A549 (cell line): ENCODE data around the gene MDC1. TPM values are rescaled to one million over a fixed set of nuclear protein-coding genes. Genes with fewer than 3 reads are reported as not detected.

Experiments
- ATAC-seq, 2 experiments: fragments of 200-7000 bp in 1 of 2; fragments of >200 bp in 1 of 2; cut with Nextera tagmentation in 1 of 2; cut with Tn5 transposase in 1 of 2; 3 replicates each; pipeline versions ENCODE4 v1.8.0 to v1.9.1; 2018 to 2020; ENCODE audit warnings: mild to moderate bottlenecking in 1 of 2, moderate library complexity in 1 of 2
- CTCF ChIA-PET: fragments of 300-600 bp; sonication (Branson Sonifier 250); formaldehyde crosslinking; extraction: SDS; loops from one replicate; lab custom pipeline; 2021; ENCODE audit warnings: antibody characterized with exemption, inconsistent platforms; lab: Yijun Ruan, JAX
- POLR2A ChIA-PET: fragments of 350-600 bp; formaldehyde crosslinking; extraction: SDS; loops from one replicate; lab custom pipeline; 2021; ENCODE audit warnings: antibody characterized with exemption, inconsistent platforms; lab: Yijun Ruan, JAX
- DNase-seq, 2 experiments: peaks; one replicate each; pipeline versions ENCODE4 v3.0.0 to v3.0.0-alpha.2; 2011 to 2016; ENCODE audit warnings: low read depth in 1 of 2, low spot score in 1 of 2
- FAIRE-seq: peaks from 2 replicates; lab custom pipeline; 2011; peaks lifted over from hg19 to GRCh38; lab: Jason Lieb, UNC
- H3K27ac ChIP-seq, 2 experiments: fragments of >200 bp; sonication (Bioruptor Twin); formaldehyde crosslinking; 3 replicates each; pipeline ENCODE4 v1.5.1; 2016 to 2017
- H3K4me1 ChIP-seq: fragments of >200 bp; sonication (Bioruptor Twin); formaldehyde crosslinking; 3 replicates; pipeline ENCODE4 v1.6.1; 2016
- H3K4me2 ChIP-seq: fragments of >200 bp; sonication (Bioruptor Twin); formaldehyde crosslinking; 3 replicates; pipeline ENCODE4 v1.6.1; 2016
- H3K4me3 ChIP-seq: fragments of >200 bp; sonication (Bioruptor Twin); formaldehyde crosslinking; 3 replicates; pipeline ENCODE4 v1.5.1; 2016
- H3K9me3 ChIP-seq: fragments of >200 bp; sonication (Bioruptor Twin); formaldehyde crosslinking; 3 replicates; pipeline ENCODE4 v1.6.1; 2016
- CHD2 ChIP-seq: fragments of 150-350 bp; IDR thresholded peaks from 2 replicates; pipeline ENCODE4 v1.6.1; 2014; ENCODE audit warnings: low read length; ENCODE audit not compliant: partially characterized antibody
- E2F6 ChIP-seq: IDR thresholded peaks from 2 replicates; pipeline ENCODE4 v1.6.1; 2012; ENCODE audit warnings: low read depth, borderline replicate concordance
- JUN ChIP-seq, 2 experiments: fragments of >200 bp; sonication (Bioruptor Twin); formaldehyde crosslinking; IDR thresholded peaks; 2 replicates in 1 of 2; 3 replicates in 1 of 2; pipeline ENCODE4 v1.6.1; 2016 to 2017
- KDM5A ChIP-seq: fragments of 200-600 bp; sonication (generic); IDR thresholded peaks from 2 replicates; pipeline ENCODE4 v1.6.1; 2016; ENCODE audit warnings: antibody characterized with exemption, mild to moderate bottlenecking
- PBX3 ChIP-seq: IDR thresholded peaks from 2 replicates; pipeline ENCODE4 v1.6.1; 2012
- PHF8 ChIP-seq: fragments of 200-600 bp; sonication (generic); IDR thresholded peaks from 2 replicates; pipeline ENCODE4 v1.6.1; 2016; ENCODE audit warnings: low read depth, mild to moderate bottlenecking, antibody characterized with exemption, moderate library complexity, borderline replicate concordance
- POLR2A ChIP-seq: IDR thresholded peaks from 2 replicates; pipeline ENCODE4 v1.6.1; 2012; ENCODE audit warnings: mild to moderate bottlenecking, low read length
- RAD21 ChIP-seq, 2 experiments: fragments of >200 bp in 1 of 2; sonication (Bioruptor Twin) in 1 of 2; formaldehyde crosslinking in 1 of 2; IDR thresholded peaks in 1 of 2; conservative IDR thresholded peaks in 1 of 2; 2 replicates in 1 of 2; 3 replicates in 1 of 2; pipeline ENCODE4 v1.6.1; 2012 to 2018; ENCODE audit warnings: inconsistent platforms in 1 of 2
- RCOR1 ChIP-seq: fragments of 150-350 bp; IDR thresholded peaks from 2 replicates; pipeline ENCODE4 v1.6.1; 2014; ENCODE audit warnings: antibody characterized with exemption, low read length, low read depth
- SMC3 ChIP-seq: fragments of >200 bp; sonication (Bioruptor Twin); formaldehyde crosslinking; IDR thresholded peaks from 3 replicates; pipeline ENCODE4 v1.6.1; 2018; ENCODE audit warnings: inconsistent platforms
- ZFP36 ChIP-seq: fragments of 450-650 bp; IDR thresholded peaks from 2 replicates; pipeline ENCODE4 v1.6.1; 2014; ENCODE audit warnings: borderline replicate concordance; ENCODE audit not compliant: partially characterized antibody
- WGBS: methylation state at CpG from one replicate; pipeline ENCODE4 v1.1.6; 2017; ENCODE audit errors: missing lambda C conversion rate; 5-methylcytosine and 5-hydroxymethylcytosine counted together
- polyA plus RNA-seq, 4 experiments: library from polyadenylated mRNA; depleted of rRNA in 3 of 4; stranded (reverse); fragments of >200 nt; fragmentation: RNase III in 1 of 4; extraction: RNeasy Plus Mini Kit Qiagen cat#74134 plus additional on column Dnase treatment in 1 of 4; gene quantifications; 2 replicates in 3 of 4; 3 replicates in 1 of 4; pipeline ENCODE4 v1.2.3, GENCODE V29; 2011 to 2017
- TF ChIP-seq, protein P1 (sequence below): fragments of 200-600 bp; sonication (generic); IDR thresholded peaks from 2 replicates; pipeline ENCODE4 v1.6.1; 2016; ENCODE audit warnings: antibody characterized with exemption, mild to moderate bottlenecking, moderate library complexity
- TF ChIP-seq, protein P2 (sequence below): fragments of >200 bp; sonication (Bioruptor Twin); formaldehyde crosslinking; IDR thresholded peaks from 3 replicates; pipeline ENCODE4 v1.5.1; 2016
- TF ChIP-seq, protein P3 (sequence below): IDR thresholded peaks from 2 replicates; pipeline ENCODE4 v1.6.1; 2012

MDC1 gene
- polyA plus RNA-seq, 2 of the 4 experiments (the other 2 are of a cell fraction), result 8.2 to 16.5 TPM

- TF ChIP-seq JUN (IDR thresholded peaks at IDR 0.05), result peak in 1 of 2 experiments; percentile 78; a peak in 2 of 5 replicates
- no peak for TF ChIP-seq E2F6
- TF ChIP-seq PHF8, result 0 out of 2 replicates have a peak, but pooled peaks have one; percentile 37
- TF ChIP-seq, protein P1, sequence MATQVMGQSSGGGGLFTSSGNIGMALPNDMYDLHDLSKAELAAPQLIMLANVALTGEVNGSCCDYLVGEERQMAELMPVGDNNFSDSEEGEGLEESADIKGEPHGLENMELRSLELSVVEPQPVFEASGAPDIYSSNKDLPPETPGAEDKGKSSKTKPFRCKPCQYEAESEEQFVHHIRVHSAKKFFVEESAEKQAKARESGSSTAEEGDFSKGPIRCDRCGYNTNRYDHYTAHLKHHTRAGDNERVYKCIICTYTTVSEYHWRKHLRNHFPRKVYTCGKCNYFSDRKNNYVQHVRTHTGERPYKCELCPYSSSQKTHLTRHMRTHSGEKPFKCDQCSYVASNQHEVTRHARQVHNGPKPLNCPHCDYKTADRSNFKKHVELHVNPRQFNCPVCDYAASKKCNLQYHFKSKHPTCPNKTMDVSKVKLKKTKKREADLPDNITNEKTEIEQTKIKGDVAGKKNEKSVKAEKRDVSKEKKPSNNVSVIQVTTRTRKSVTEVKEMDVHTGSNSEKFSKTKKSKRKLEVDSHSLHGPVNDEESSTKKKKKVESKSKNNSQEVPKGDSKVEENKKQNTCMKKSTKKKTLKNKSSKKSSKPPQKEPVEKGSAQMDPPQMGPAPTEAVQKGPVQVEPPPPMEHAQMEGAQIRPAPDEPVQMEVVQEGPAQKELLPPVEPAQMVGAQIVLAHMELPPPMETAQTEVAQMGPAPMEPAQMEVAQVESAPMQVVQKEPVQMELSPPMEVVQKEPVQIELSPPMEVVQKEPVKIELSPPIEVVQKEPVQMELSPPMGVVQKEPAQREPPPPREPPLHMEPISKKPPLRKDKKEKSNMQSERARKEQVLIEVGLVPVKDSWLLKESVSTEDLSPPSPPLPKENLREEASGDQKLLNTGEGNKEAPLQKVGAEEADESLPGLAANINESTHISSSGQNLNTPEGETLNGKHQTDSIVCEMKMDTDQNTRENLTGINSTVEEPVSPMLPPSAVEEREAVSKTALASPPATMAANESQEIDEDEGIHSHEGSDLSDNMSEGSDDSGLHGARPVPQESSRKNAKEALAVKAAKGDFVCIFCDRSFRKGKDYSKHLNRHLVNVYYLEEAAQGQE, result peak; percentile 36; the same call in 1 of the 2 replicates
- peak; percentile 60; the same call in 1 of the 2 replicates for TF ChIP-seq KDM5A
- TF ChIP-seq ZFP36, result no peak
- TF ChIP-seq SMC3, result peak; percentile 48; the same call in 2 of the 3 replicates
- TF ChIP-seq CHD2, result peak; percentile 77
- peak; percentile 24 for TF ChIP-seq POLR2A
- TF ChIP-seq, protein P2, sequence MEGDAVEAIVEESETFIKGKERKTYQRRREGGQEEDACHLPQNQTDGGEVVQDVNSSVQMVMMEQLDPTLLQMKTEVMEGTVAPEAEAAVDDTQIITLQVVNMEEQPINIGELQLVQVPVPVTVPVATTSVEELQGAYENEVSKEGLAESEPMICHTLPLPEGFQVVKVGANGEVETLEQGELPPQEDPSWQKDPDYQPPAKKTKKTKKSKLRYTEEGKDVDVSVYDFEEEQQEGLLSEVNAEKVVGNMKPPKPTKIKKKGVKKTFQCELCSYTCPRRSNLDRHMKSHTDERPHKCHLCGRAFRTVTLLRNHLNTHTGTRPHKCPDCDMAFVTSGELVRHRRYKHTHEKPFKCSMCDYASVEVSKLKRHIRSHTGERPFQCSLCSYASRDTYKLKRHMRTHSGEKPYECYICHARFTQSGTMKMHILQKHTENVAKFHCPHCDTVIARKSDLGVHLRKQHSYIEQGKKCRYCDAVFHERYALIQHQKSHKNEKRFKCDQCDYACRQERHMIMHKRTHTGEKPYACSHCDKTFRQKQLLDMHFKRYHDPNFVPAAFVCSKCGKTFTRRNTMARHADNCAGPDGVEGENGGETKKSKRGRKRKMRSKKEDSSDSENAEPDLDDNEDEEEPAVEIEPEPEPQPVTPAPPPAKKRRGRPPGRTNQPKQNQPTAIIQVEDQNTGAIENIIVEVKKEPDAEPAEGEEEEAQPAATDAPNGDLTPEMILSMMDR, result peak; percentile 74
- TF ChIP-seq RAD21 (conservative IDR thresholded peaks at IDR 0.05 in 1 of 2, IDR thresholded peaks at IDR 0.05 in 1 of 2), result peak; percentile 47 to 50; a peak in 4 of 5 replicates
- no peak for TF ChIP-seq RCOR1
- 0 out of 2 replicates have a peak, but pooled peaks have one; percentile 57 for TF ChIP-seq PBX3
- TF ChIP-seq, protein P3, sequence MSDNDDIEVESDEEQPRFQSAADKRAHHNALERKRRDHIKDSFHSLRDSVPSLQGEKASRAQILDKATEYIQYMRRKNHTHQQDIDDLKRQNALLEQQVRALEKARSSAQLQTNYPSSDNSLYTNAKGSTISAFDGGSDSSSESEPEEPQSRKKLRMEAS, result peak; percentile 73
- ATAC-seq, result peak; percentile 89 to 91
- peak; percentile 82 to 97 for DNase-seq
- Histone ChIP-seq H3K4me2 (peak within 1 kb of the TSS; percentile 85), H3K27ac (peak within 1 kb of the TSS; percentile 78 to 90), H3K4me1 (peaks cover 7% of the 10 kb centered on the region; the same call in 1 of the 3 replicates), H3K4me3 (peak within 1 kb of the TSS; percentile 79), H3K9me3 (no peaks in the 10 kb centered on the region)
- 3% methylated on average over 24 of the region's 57 CpGs for WGBS
- FAIRE-seq, result no peak
- POLR2A ChIA-PET, result interaction anchor here (0.6 to 1.2 kb wide), 5 partner anchors 49 to 68 kb away, joined by 3 to 5 read pairs (median 3); partner anchors contain the start of genes MRPS18B and PPP1R10
- CTCF ChIA-PET, result interaction anchor here (0.6 to 17.1 kb wide), 25 partner anchors 8 to 509 kb away, joined by 3 to 539 read pairs (median 4); partner anchors contain the start of genes ATAT1, MDC1 and TUBB
Measured at GRCh38 chr6:30672445-30673253, 44.4 kb downstream of the MDC1 start, which contains the start of gene DHX16. DHX16 (minus strand) TSS chr6:30673006; CDS start chr6:30672841, 165 bp downstream.
